Activated CD4-positive, alpha-beta T cell treated with anti-CD3 and anti-CD28 coated beads for 36 hours (primary cell): ENCODE results near the gene ENOX2. TPM values are rescaled to one million over a fixed set of nuclear protein-coding genes. Genes with fewer than 3 reads are reported as not detected.

Source experiments
- ATAC-seq: fragments of 200-7000 bp; cut with Tn5 transposase; one replicate; pipeline ENCODE4 v1.10.0; 2021; ENCODE audit warnings: mild to moderate bottlenecking, moderate library complexity
- CTCF ChIA-PET: fragments of 350-600 bp; sonication (Branson Sonifier 250); formaldehyde crosslinking; loops from one replicate; lab custom pipeline; 2021; ENCODE audit warnings: antibody characterized with exemption; lab: Charles Lee
- POLR2A ChIA-PET: fragments of 350-600 bp; sonication (Branson Sonifier 250); formaldehyde crosslinking; loops from one replicate; lab custom pipeline; 2021; ENCODE audit warnings: antibody characterized with exemption, inconsistent platforms; lab: Charles Lee
- DNase-seq: peaks from one replicate; pipeline ENCODE4 v3.0.0-alpha.2; 2020
- H3K27ac Mint-ChIP-seq: one replicate; pipeline ENCODE4 v1.8.0; 2021; ENCODE audit warnings: mixed read lengths
- H3K27me3 Mint-ChIP-seq: one replicate; pipeline ENCODE4 v1.8.0; 2021; ENCODE audit warnings: mixed read lengths
- H3K36me3 Mint-ChIP-seq: one replicate; pipeline ENCODE4 v1.8.0; 2021; ENCODE audit warnings: low read depth, mixed read lengths
- H3K4me1 Mint-ChIP-seq: one replicate; pipeline ENCODE4 v1.8.0; 2021; ENCODE audit warnings: mixed read lengths
- H3K4me3 Mint-ChIP-seq: one replicate; pipeline ENCODE4 v1.8.0; 2021; ENCODE audit warnings: mild to moderate bottlenecking, moderate library complexity, mixed read lengths
- H3K9me3 Mint-ChIP-seq: one replicate; pipeline ENCODE4 v1.8.0; 2021; ENCODE audit warnings: low read depth, mixed read lengths
- intact Hi-C, 2 experiments: fragments of 100-400 bp; cut with DNase I in 1 of 2; cut with micrococcal nuclease in 1 of 2; formaldehyde crosslinking; loops; one replicate each; pipeline versions ENCODE4 v1.14.2 to v1.15.1; 2022 to 2024; cut with DNase I, micrococcal nuclease
- total RNA-seq, 2 experiments: library from RNA; stranded (reverse); gene quantifications; one replicate each; pipeline ENCODE4 v1.2.3, GENCODE V29; 2021

ENOX2 gene
- total RNA-seq, 2 experiments from 2014 or later = 12.5 to 16.5 TPM

- DNase-seq = no peak
- Mint-ChIP-seq H3K36me3 (no peaks in the 10 kb centered on the region), H3K27ac (no peak overlapping the region), H3K4me1 (no peaks in the 10 kb centered on the region), H3K4me3 (no peak overlapping the region), H3K27me3 (peaks cover 2% of the 10 kb centered on the region), H3K9me3 (no peaks in the 10 kb centered on the region)
- ChIA-PET POLR2A (no interaction called here), CTCF (no interaction called here)
- ATAC-seq = no peak
- intact Hi-C loops = loop anchor here in 1 of 2 experiments (10.0 kb wide), 1 partner anchor 505 kb away; the partner anchor contains the start of gene RBMX2
Observed at GRCh38 chrX:130909469-130910136, 6.6 kb upstream of the ENOX2 start.

DNA sequence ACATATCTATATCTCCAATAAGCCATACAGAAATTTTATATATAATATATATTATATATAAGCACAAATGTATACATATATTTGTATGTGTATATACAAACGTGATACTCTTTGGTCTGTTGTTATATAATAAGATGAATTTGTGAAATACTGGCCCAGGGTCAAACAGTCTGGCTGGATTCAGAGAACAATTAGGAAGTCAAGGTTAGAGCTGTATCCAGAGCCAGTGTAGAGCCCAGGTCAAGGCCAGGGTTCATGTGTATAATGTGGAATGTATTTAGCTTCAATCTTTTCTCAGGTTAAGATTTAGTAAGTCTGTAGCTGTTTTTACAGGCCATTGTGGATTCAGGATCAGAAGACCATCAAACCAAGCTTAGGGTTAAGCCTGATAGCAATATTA, 3.8 kb upstream of the ENOX2 start:
- ATAC-seq (no peak), DNase-seq (no peak)
- H3K36me3 Mint-ChIP-seq = peaks cover 6% of the 10 kb centered on the region
- peaks cover 2% of the 10 kb centered on the region for H3K27me3 Mint-ChIP-seq
- CTCF ChIA-PET = interaction anchor here (0.5 to 0.9 kb wide), 2 partner anchors 367 to 753 kb away, joined by 3 to 4 read pairs; no protein-coding TSS in a partner anchor
- H3K27ac Mint-ChIP-seq = no peak overlapping the region
- H3K4me3 Mint-ChIP-seq = no peak overlapping the region
- peaks cover 3% of the 10 kb centered on the region for H3K4me1 Mint-ChIP-seq
- H3K9me3 Mint-ChIP-seq = no peaks in the 10 kb centered on the region
- intact Hi-C loops = no loop called here
- POLR2A ChIA-PET = no interaction called here

DNA sequence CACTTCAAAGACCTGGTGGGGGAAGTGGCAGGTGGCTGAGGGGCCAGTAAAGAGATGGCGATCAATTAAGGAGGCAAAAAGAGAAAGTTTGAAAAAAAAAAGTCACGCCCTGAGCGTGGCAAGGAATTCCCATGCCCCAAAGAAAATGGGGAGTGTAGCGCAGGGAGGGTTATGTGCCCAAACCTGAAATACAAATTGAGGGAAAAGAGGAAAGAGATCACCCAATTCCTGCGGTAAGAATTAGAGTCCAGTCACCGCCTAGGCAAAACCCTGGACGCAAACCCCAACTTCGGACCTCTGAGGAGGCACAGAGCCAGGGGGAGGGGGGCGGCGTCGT, 595 bp downstream of the ENOX2 start:
- intact Hi-C loops = loop anchor here (5.0 kb wide), 6 partner anchors 560 to 1120 kb away; partner anchors contain the start of genes AIFM1 (in 1 of the 2), BCORL1 (in 1 of the 2) and UTP14A (in 1 of the 2)
- ChIA-PET POLR2A (interaction anchor here (0.7 kb wide), 1 partner anchor 131 kb away, joined by 3 read pairs; no protein-coding TSS in a partner anchor), CTCF (no interaction called here)
- H3K9me3 Mint-ChIP-seq = no peaks in the 10 kb centered on the region
- peaks cover 2% of the 10 kb centered on the region for H3K27me3 Mint-ChIP-seq
- DNase-seq = no peak
- H3K4me1 Mint-ChIP-seq = peaks cover 5% of the 10 kb centered on the region
- H3K36me3 Mint-ChIP-seq = peaks cover 10% of the 10 kb centered on the region
- H3K4me3 Mint-ChIP-seq = no peak overlapping the region
- ATAC-seq = no peak
- H3K27ac Mint-ChIP-seq = peak overlapping the region; percentile 80

GRCh38 chrX:130896802-130897501, 6.1 kb downstream of the ENOX2 start:
- H3K4me1 Mint-ChIP-seq = peaks cover 10% of the 10 kb centered on the region
- DNase-seq = no peak
- peaks cover 10% of the 10 kb centered on the region for H3K36me3 Mint-ChIP-seq
- no peaks in the 10 kb centered on the region for H3K27me3 Mint-ChIP-seq
- H3K9me3 Mint-ChIP-seq = no peaks in the 10 kb centered on the region
- ATAC-seq = no peak
- ChIA-PET POLR2A (no interaction called here), CTCF (no interaction called here)
- no peak overlapping the region for H3K27ac Mint-ChIP-seq
- intact Hi-C loops = no loop called here
- no peak overlapping the region for H3K4me3 Mint-ChIP-seq

- Mint-ChIP-seq H3K9me3 (no peaks in the 10 kb centered on the region), H3K27ac (no peak overlapping the region), H3K4me1 (peaks cover 6% of the 10 kb centered on the region), H3K36me3 (peaks cover 9% of the 10 kb centered on the region), H3K4me3 (no peak overlapping the region), H3K27me3 (no peaks in the 10 kb centered on the region)
- ATAC-seq = no peak
- intact Hi-C loops = no loop called here
- ChIA-PET POLR2A (no interaction called here), CTCF (no interaction called here)
- no peak for DNase-seq
Observed at GRCh38 chrX:130896026-130896425, 7.0 kb downstream of the ENOX2 start.

DNA sequence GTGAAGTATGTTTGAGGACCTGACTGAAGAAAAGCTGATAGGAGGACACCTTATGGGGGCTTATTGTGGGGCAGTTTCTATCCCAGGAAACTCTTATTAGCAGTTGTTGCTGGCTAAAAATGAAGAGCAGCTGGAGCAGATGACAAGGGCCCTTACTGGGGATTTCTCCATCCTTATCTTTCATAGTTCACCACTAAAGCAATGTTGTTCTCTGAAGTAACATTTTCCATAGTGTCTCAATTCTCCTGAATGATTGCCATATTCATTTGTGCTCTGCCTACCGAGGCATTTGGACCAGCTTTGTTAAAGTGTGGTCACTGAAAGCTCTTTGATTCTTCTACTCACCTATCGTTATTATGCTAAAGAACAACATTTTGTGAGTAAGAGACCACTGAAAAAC, 7.7 kb downstream of the ENOX2 start:
- peaks cover 7% of the 10 kb centered on the region for H3K36me3 Mint-ChIP-seq
- H3K27me3 Mint-ChIP-seq = no peaks in the 10 kb centered on the region
- no peaks in the 10 kb centered on the region for H3K9me3 Mint-ChIP-seq
- ChIA-PET CTCF (no interaction called here), POLR2A (no interaction called here)
- intact Hi-C loops = no loop called here
- H3K4me1 Mint-ChIP-seq = peaks cover 6% of the 10 kb centered on the region
- no peak for DNase-seq
- H3K4me3 Mint-ChIP-seq = no peak overlapping the region
- no peak overlapping the region for H3K27ac Mint-ChIP-seq
- ATAC-seq = no peak

DNA sequence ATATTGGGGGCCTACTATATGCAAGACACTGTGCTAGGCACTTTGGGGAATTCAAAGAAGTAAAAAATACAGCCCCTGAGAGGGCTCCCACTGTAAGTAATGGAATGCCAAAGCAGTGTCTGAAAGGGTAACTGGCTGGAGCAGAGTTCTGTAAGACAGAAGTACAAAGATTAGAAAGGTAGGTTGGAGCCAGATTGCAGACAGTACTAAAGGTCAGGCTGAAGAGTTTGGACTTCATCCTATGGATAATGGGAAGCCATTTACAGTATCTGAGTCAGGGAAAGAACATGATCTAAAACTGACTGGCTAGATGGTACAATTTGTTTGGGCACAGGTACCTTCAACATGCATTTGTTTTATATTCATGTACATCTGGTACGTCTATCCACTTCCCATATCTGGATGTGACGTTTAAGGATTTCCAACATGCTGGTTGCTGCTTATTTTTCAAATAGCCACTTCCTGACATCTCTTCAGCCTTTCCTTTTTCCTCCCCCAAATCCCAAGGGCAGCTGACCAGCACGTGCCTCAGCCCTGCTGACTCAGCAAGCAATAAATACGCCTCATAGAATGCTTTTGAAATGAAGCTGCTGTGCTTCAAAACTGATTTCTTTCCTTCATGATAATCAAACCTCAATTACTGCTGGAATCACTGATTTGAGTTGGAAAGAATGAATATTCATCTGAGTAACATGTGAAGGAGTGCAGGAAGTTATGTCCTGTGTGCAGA, 9.5 kb downstream of the ENOX2 start:
- intact Hi-C loops = no loop called here
- POLR2A ChIA-PET = no interaction called here
- Mint-ChIP-seq H3K27me3 (no peaks in the 10 kb centered on the region), H3K4me1 (peaks cover 12% of the 10 kb centered on the region), H3K9me3 (no peaks in the 10 kb centered on the region), H3K27ac (no peak overlapping the region), H3K36me3 (peaks cover 5% of the 10 kb centered on the region), H3K4me3 (no peak overlapping the region)
- ATAC-seq = no peak
- CTCF ChIA-PET = no interaction called here
- DNase-seq = no peak

DNA sequence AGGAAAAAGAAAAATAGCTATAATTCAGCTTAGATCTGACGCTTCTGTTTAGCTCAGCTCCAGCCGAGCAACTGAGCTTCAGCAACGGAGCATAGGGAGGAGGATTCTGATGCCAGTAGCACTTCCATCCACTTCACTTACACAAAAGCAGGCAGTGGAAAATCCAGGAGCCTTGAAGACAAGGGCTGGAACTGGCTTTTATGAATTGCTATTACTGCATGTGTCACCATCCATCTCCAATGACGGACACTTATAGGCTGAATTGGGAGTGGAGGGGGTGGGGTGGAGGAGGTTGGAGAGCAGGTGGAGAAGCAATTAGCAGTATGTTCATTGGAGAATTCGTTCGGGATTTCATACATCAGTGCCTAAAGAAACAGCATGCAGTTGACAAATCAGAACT, 15.6 kb downstream of the ENOX2 start:
- intact Hi-C loops = no loop called here
- Mint-ChIP-seq H3K4me3 (no peak overlapping the region), H3K27ac (no peak overlapping the region), H3K27me3 (no peaks in the 10 kb centered on the region), H3K4me1 (peaks cover 23% of the 10 kb centered on the region), H3K9me3 (no peaks in the 10 kb centered on the region), H3K36me3 (no peaks in the 10 kb centered on the region)
- ATAC-seq (no peak), DNase-seq (no peak)
- POLR2A ChIA-PET = no interaction called here
- CTCF ChIA-PET = no interaction called here

- Mint-ChIP-seq H3K36me3 (no peaks in the 10 kb centered on the region), H3K4me1 (peaks cover 25% of the 10 kb centered on the region), H3K27ac (no peak overlapping the region), H3K9me3 (no peaks in the 10 kb centered on the region), H3K27me3 (no peaks in the 10 kb centered on the region), H3K4me3 (peak overlapping the region; percentile 24)
- POLR2A ChIA-PET = no interaction called here
- CTCF ChIA-PET = no interaction called here
- ATAC-seq (no peak), DNase-seq (no peak)
- intact Hi-C loops = no loop called here
Observed at GRCh38 chrX:130885996-130886395, 17.0 kb downstream of the ENOX2 start.

- Mint-ChIP-seq H3K4me3 (peak overlapping the region; percentile 24), H3K9me3 (no peaks in the 10 kb centered on the region), H3K27ac (no peak overlapping the region), H3K36me3 (no peaks in the 10 kb centered on the region), H3K27me3 (no peaks in the 10 kb centered on the region), H3K4me1 (peaks cover 25% of the 10 kb centered on the region)
- CTCF ChIA-PET = no interaction called here
- POLR2A ChIA-PET = no interaction called here
- DNase-seq (no peak), ATAC-seq (no peak)
- intact Hi-C loops = no loop called here
Observed at GRCh38 chrX:130885508-130885907, 17.5 kb downstream of the ENOX2 start.

- CTCF ChIA-PET = no interaction called here
- POLR2A ChIA-PET = no interaction called here
- Mint-ChIP-seq H3K36me3 (no peaks in the 10 kb centered on the region), H3K9me3 (no peaks in the 10 kb centered on the region), H3K4me3 (no peak overlapping the region), H3K4me1 (peaks cover 19% of the 10 kb centered on the region), H3K27me3 (no peaks in the 10 kb centered on the region), H3K27ac (no peak overlapping the region)
- no peak for DNase-seq
- no peak for ATAC-seq
- intact Hi-C loops = no loop called here
Observed at GRCh38 chrX:130884627-130885026, 18.4 kb downstream of the ENOX2 start.
